IMR-90 (cell line): Measurements from ENCODE around the gene KLHDC10. TPM values are rescaled to one million over a fixed set of nuclear protein-coding genes. Genes with fewer than 3 reads are reported as not detected.

Source experiments
- ATAC-seq: fragments of 200-7000 bp; cut with Tn5 transposase; 2 replicates; pipeline ENCODE4 v1.9.1; 2020; ENCODE audit warnings: low read depth, mild to moderate bottlenecking, moderate library complexity
- BruUV-seq: library from RNA; stranded (reverse); fragments of 400-500 nt; replicated peaks from 2 replicates; lab custom pipeline; 2021; lab: Mats Ljungman, UMichigan
- CTCF ChIA-PET: fragments of 300-600 bp; formaldehyde crosslinking; extraction: SDS; loops from one replicate; lab custom pipeline; 2021; ENCODE audit warnings: antibody characterized with exemption; lab: Yijun Ruan, JAX
- POLR2A ChIA-PET: fragments of 300-600 bp; sonication (Branson Sonifier 250); formaldehyde crosslinking; loops from one replicate; lab custom pipeline; 2022; ENCODE audit warnings: antibody characterized with exemption; ENCODE audit not compliant: unreplicated experiment; lab: Charles Lee
- DNase-seq: peaks from one replicate; pipeline ENCODE4 v3.0.0; 2013
- H2AFZ ChIP-seq: replicated peaks from 2 replicates; pipeline ENCODE3; 2013; ENCODE audit warnings: low read length, mild to moderate bottlenecking; ENCODE audit not compliant: poor library complexity
- H2AK5ac ChIP-seq: 2 replicates; pipeline ENCODE4 v1.6.1; 2013; ENCODE audit warnings: low read depth, low read length, inconsistent platforms
- H2AK9ac ChIP-seq: replicated peaks from 2 replicates; pipeline ENCODE3; 2013; ENCODE audit warnings: mild to moderate bottlenecking, low read depth, low read length, moderate library complexity; ENCODE audit not compliant: poor library complexity
- H2BK120ac ChIP-seq: 2 replicates; pipeline ENCODE4 v1.6.1; 2013; ENCODE audit warnings: low read depth, low read length, inconsistent platforms
- H2BK15ac ChIP-seq: 3 replicates; pipeline ENCODE4 v1.6.1; 2013; ENCODE audit warnings: low read depth, low read length, inconsistent platforms
- H2BK20ac ChIP-seq: 2 replicates; pipeline ENCODE4 v1.6.1; 2013; ENCODE audit warnings: low read depth, mild to moderate bottlenecking, inconsistent platforms, low read length, moderate library complexity
- H2BK5ac ChIP-seq: 2 replicates; pipeline ENCODE4 v1.6.1; 2013; ENCODE audit warnings: mild to moderate bottlenecking, low read depth, low read length, inconsistent platforms; ENCODE audit not compliant: poor library complexity, severe bottlenecking
- H3K14ac ChIP-seq: replicated peaks from 2 replicates; pipeline ENCODE4 v1.6.1; 2013; ENCODE audit warnings: low read depth, low read length, inconsistent platforms
- H3K18ac ChIP-seq: 2 replicates; pipeline ENCODE4 v1.6.1; 2013; ENCODE audit warnings: low read depth, low read length, control low read depth
- H3K23ac ChIP-seq: 2 replicates; pipeline ENCODE4 v1.6.1; 2013; ENCODE audit warnings: low read depth, low read length, inconsistent platforms
- H3K27ac ChIP-seq: 2 replicates; pipeline ENCODE4 v1.5.1; 2013; ENCODE audit warnings: mild to moderate bottlenecking, control low read depth, low read length; ENCODE audit not compliant: insufficient read depth
- H3K27me3 ChIP-seq: 2 replicates; pipeline ENCODE4 v1.6.1; 2013; ENCODE audit warnings: low read length; ENCODE audit not compliant: control insufficient read depth, insufficient read depth
- H3K36me3 ChIP-seq: 2 replicates; pipeline ENCODE4 v1.6.1; 2013; ENCODE audit warnings: low read length, mixed read lengths; ENCODE audit not compliant: control insufficient read depth, insufficient read depth
- H3K4ac ChIP-seq: 2 replicates; pipeline ENCODE4 v1.6.1; 2013; ENCODE audit warnings: low read depth, low read length, inconsistent platforms
- H3K4me1 ChIP-seq: 2 replicates; pipeline ENCODE4 v1.6.1; 2013; ENCODE audit warnings: low read length, mixed read lengths; ENCODE audit not compliant: control insufficient read depth, insufficient read depth
- H3K4me2 ChIP-seq: 2 replicates; pipeline ENCODE4 v1.6.1; 2013; ENCODE audit warnings: low read depth, mild to moderate bottlenecking, control low read depth, low read length, moderate library complexity
- H3K4me3 ChIP-seq: 2 replicates; pipeline ENCODE4 v1.5.1; 2013; ENCODE audit warnings: low read depth, mild to moderate bottlenecking, control low read depth, low read length, moderate library complexity; ENCODE audit not compliant: insufficient read depth
- H3K56ac ChIP-seq: 2 replicates; pipeline ENCODE4 v1.6.1; 2013; ENCODE audit warnings: low read length, inconsistent platforms; ENCODE audit not compliant: insufficient read depth; ENCODE audit errors: extremely low read depth
- H3K79me1 ChIP-seq, 2 experiments: 2 replicates each; pipeline ENCODE4 v1.6.1; 2013; ENCODE audit warnings: low read length in 2 of 2, inconsistent platforms in 1 of 2, low read depth in 1 of 2
- H3K9ac ChIP-seq: 2 replicates; pipeline ENCODE4 v1.6.1; 2013; ENCODE audit warnings: low read depth, low read length, control low read depth
- H3K9me1 ChIP-seq: 2 replicates; pipeline ENCODE4 v1.6.1; 2013; ENCODE audit warnings: low read length, inconsistent platforms; ENCODE audit not compliant: insufficient read depth
- H3K9me3 ChIP-seq: 2 replicates; pipeline ENCODE4 v1.6.1; 2013; ENCODE audit warnings: low read length; ENCODE audit not compliant: control insufficient read depth, insufficient read depth
- H4K20me1 ChIP-seq: 2 replicates; pipeline ENCODE4 v1.6.1; 2013; ENCODE audit warnings: low read length, inconsistent platforms; ENCODE audit not compliant: insufficient read depth
- H4K5ac ChIP-seq: 2 replicates; pipeline ENCODE4 v1.6.1; 2013; ENCODE audit warnings: mild to moderate bottlenecking, low read depth, low read length, control low read depth
- H4K8ac ChIP-seq, 2 experiments: 2 replicates each; pipeline ENCODE4 v1.6.1; 2013; ENCODE audit warnings: low read depth in 2 of 2, low read length in 2 of 2, control low read depth in 1 of 2, inconsistent platforms in 1 of 2
- H4K91ac ChIP-seq: 2 replicates; pipeline ENCODE4 v1.6.1; 2013; ENCODE audit warnings: low read depth, low read length, inconsistent platforms; ENCODE audit not compliant: insufficient read depth
- BHLHE40 ChIP-seq: fragments of 150-350 bp; IDR thresholded peaks from 2 replicates; pipeline ENCODE4 v1.6.1; 2016; ENCODE audit warnings: mild to moderate bottlenecking, low read depth, low read length
- CHD1 ChIP-seq: IDR thresholded peaks from 2 replicates; pipeline ENCODE4 v1.6.1; 2012; ENCODE audit warnings: low read depth, low read length, improper control_type of control experiment
- CTCF ChIP-seq: conservative IDR thresholded peaks from 2 replicates; pipeline ENCODE4 v1.5.1; 2012; ENCODE audit warnings: mild to moderate bottlenecking, low read depth, low read length, improper control_type of control experiment
- ELK1 ChIP-seq: fragments of 150-350 bp; IDR thresholded peaks from 2 replicates; pipeline ENCODE4 v1.6.1; 2016; ENCODE audit warnings: low read depth, mild to moderate bottlenecking, low read length, moderate library complexity, borderline replicate concordance
- FOS ChIP-seq: fragments of 150-350 bp; IDR thresholded peaks from 2 replicates; pipeline ENCODE4 v1.6.1; 2016; ENCODE audit warnings: low read depth, low read length
- MAFK ChIP-seq: IDR thresholded peaks from 2 replicates; pipeline ENCODE4 v1.6.1; 2012; ENCODE audit warnings: low read depth, low read length, improper control_type of control experiment
- MAZ ChIP-seq: IDR thresholded peaks from 2 replicates; pipeline ENCODE4 v1.6.1; 2012; ENCODE audit warnings: low read depth, mild to moderate bottlenecking, low read length, improper control_type of control experiment, moderate library complexity, borderline replicate concordance
- MXI1 ChIP-seq: IDR thresholded peaks from 2 replicates; pipeline ENCODE4 v1.6.1; 2012; ENCODE audit warnings: low read depth, mild to moderate bottlenecking, low read length, moderate library complexity, borderline replicate concordance
- POLR2A ChIP-seq: IDR thresholded peaks from 2 replicates; pipeline ENCODE4 v1.6.1; 2012; ENCODE audit warnings: mild to moderate bottlenecking, low read depth, low read length
- RAD21 ChIP-seq: IDR thresholded peaks from 2 replicates; pipeline ENCODE4 v1.6.1; 2012; ENCODE audit warnings: low read length, improper control_type of control experiment
- RCOR1 ChIP-seq: IDR thresholded peaks from 2 replicates; pipeline ENCODE4 v1.6.1; 2012; ENCODE audit warnings: mild to moderate bottlenecking, low read length, improper control_type of control experiment; ENCODE audit not compliant: insufficient replicate concordance
- RFX5 ChIP-seq: IDR thresholded peaks from 2 replicates; pipeline ENCODE4 v1.8.0; 2012; ENCODE audit warnings: low read depth, mild to moderate bottlenecking, low read length, moderate library complexity
- SMC3 ChIP-seq: fragments of 150-350 bp; IDR thresholded peaks from 2 replicates; pipeline ENCODE4 v1.6.1; 2016; ENCODE audit warnings: low read depth, mild to moderate bottlenecking, antibody characterized with exemption, low read length, moderate library complexity
- WGBS, 2 experiments: methylation state at CpG; one replicate each; pipeline versions ENCODE4 v1.1.5 to v1.1.7; 2013; ENCODE audit warnings: missing lambda C conversion rate in 2 of 2; ENCODE audit not compliant: insufficient read length in 1 of 2; ENCODE audit errors: extremely low coverage in 2 of 2; 5-methylcytosine and 5-hydroxymethylcytosine counted together
- dilution Hi-C: fragments of 300-500 bp; cut with HindIII; formaldehyde crosslinking; loops from one replicate; pipeline ENCODE4 v1.14.3; 2018; ENCODE audit warnings: low sequenced_read_pairs; ENCODE audit not compliant: unreplicated experiment
- in situ Hi-C: fragments of 300-500 bp; cut with MboI; formaldehyde crosslinking; loops from 3 replicates; pipeline ENCODE4 v1.14.3; 2019; ENCODE audit warnings: low sequenced_read_pairs, inconsistent platforms, mixed read lengths
- intact Hi-C: fragments of 100-400 bp; cut with micrococcal nuclease; formaldehyde crosslinking; loops from 2 replicates; pipeline ENCODE4 v1.10.0; 2022
- polyA plus RNA-seq, 3 experiments: library from polyadenylated mRNA; depleted of rRNA; stranded (reverse); fragments of >200 nt; gene quantifications; 2 replicates each; pipeline ENCODE4 v1.2.3, GENCODE V29; 2012; ENCODE audit warnings: low replicate concordance in 1 of 3
- total RNA-seq: library from RNA; depleted of rRNA; stranded (reverse); fragments of >200 nt; gene quantifications from 2 replicates; pipeline ENCODE4 v1.2.3, GENCODE V29; 2012

Gene KLHDC10
- total and polyA plus RNA-seq, 2 of the 4 experiments (the other 2 are of a cell fraction) = 12.4 to 27.1 TPM

- no peak overlapping the region for H2AFZ ChIP-seq
- H3K9ac ChIP-seq = no peak overlapping the region
- no peak overlapping the region for H2BK15ac ChIP-seq
- no peaks in the 10 kb centered on the region for H3K9me1 ChIP-seq
- CTCF ChIA-PET = no interaction called here
- no peaks in the 10 kb centered on the region for H3K9me3 ChIP-seq
- no peak overlapping the region for H2AK9ac ChIP-seq
- H3K4me1 ChIP-seq = no peaks in the 10 kb centered on the region
- no peak overlapping the region for H2BK120ac ChIP-seq
- H2AK5ac ChIP-seq = no peak overlapping the region
- no peaks in the 10 kb centered on the region for H3K27me3 ChIP-seq
- no TSS peak for BruUV-seq
- no peak for ATAC-seq
- dilution Hi-C loops (no loop called here), in situ Hi-C loops (loop anchor here (25.0 kb wide), 2 partner anchors 535 to 660 kb away; no protein-coding TSS in a partner anchor), intact Hi-C loops (no loop called here)
- no peak overlapping the region for H3K23ac ChIP-seq
- peaks cover 0 to 3% of the 10 kb centered on the region in 2 experiments; a peak in 1 of 4 replicates for H3K79me1 ChIP-seq
- no peak overlapping the region for H3K4me3 ChIP-seq
- H4K5ac ChIP-seq = no peak overlapping the region
- H3K36me3 ChIP-seq = peaks cover 42% of the 10 kb centered on the region
- no peaks in the 10 kb centered on the region for H4K20me1 ChIP-seq
- no peak overlapping the region for H3K14ac ChIP-seq
- H2BK20ac ChIP-seq = no peak overlapping the region
- no peak overlapping the region for H3K4ac ChIP-seq
- DNase-seq = no peak
- WGBS, 2 experiments = 100% methylated on average over 2 of the region's 9 CpGs; no CpG with 5 or more reads in 1 of the 2 experiments
- no peak overlapping the region for H3K56ac ChIP-seq
- POLR2A ChIA-PET = no interaction called here
- H4K91ac ChIP-seq = no peak overlapping the region
- no peak overlapping the region for H4K8ac ChIP-seq
- H3K27ac ChIP-seq = no peak overlapping the region
- no peak overlapping the region for H2BK5ac ChIP-seq
- TF ChIP-seq RAD21 (no peak), POLR2A (no peak), MXI1 (no peak), SMC3 (no peak), ELK1 (no peak), RCOR1 (no peak), CHD1 (no peak), CTCF (no peak), FOS (no peak), MAFK (no peak), BHLHE40 (no peak), MAZ (no peak), RFX5 (no peak)
- no peak overlapping the region for H3K18ac ChIP-seq
- H3K4me2 ChIP-seq = no peak overlapping the region
Observed at GRCh38 chr7:130022115-130022514, 48.2 kb upstream of the KLHDC10 start.
